Heart left ventricle (tissue), 16 donors: ENCODE measurements around the gene STXBP5. TPM values are rescaled to one million over a fixed set of nuclear protein-coding genes. Genes with fewer than 3 reads are reported as not detected.
A peak's percentile ranks its signal among the peaks of the same experiment; 100 is the strongest.

Experiments used
- ATAC-seq, 4 donors: fragments of 200-7000 bp; cut with Tn5 transposase; one replicate each; pipeline ENCODE4 v1.9.1; 2020 to 2022; ENCODE audit warnings: moderate library complexity in 4 of 4, mild to moderate bottlenecking in 3 of 4, moderate number of reproducible peaks in 1 of 4
- DNase-seq, 5 donors: peaks; one replicate each; pipeline ENCODE4 v3.0.0-alpha.2; 2020
- H3K27ac ChIP-seq, 12 donors: fragments of 200-600 bp; sonication (generic) in 4 of 12; one replicate each; pipeline versions ENCODE4 v1.5.0 to v1.8.0; 2016 to 2022; ENCODE audit warnings: mild to moderate bottlenecking in 2 of 12
- H3K27me3 ChIP-seq, 9 donors: fragments of 200-600 bp; sonication (generic) in 2 of 9; one replicate each; pipeline versions ENCODE4 v1.5.1 to v1.8.0; 2016 to 2022; ENCODE audit warnings: mild to moderate bottlenecking in 3 of 9
- H3K36me3 ChIP-seq, 9 donors: fragments of 200-600 bp; sonication (generic) in 2 of 9; one replicate each; pipeline versions ENCODE4 v1.5.0 to v1.8.0; 2018 to 2022; ENCODE audit warnings: mild to moderate bottlenecking in 2 of 9
- H3K4me1 ChIP-seq, 12 donors: fragments of 200-600 bp; sonication (generic) in 4 of 12; one replicate each; pipeline versions ENCODE4 v1.5.0 to v1.8.0; 2016 to 2022; ENCODE audit warnings: mild to moderate bottlenecking in 3 of 12
- H3K4me3 ChIP-seq, 12 donors: fragments of 200-600 bp; sonication (generic) in 4 of 12; one replicate each; pipeline versions ENCODE4 v1.5.0 to v1.8.0; 2017 to 2022; ENCODE audit warnings: mild to moderate bottlenecking in 9 of 12, moderate library complexity in 4 of 12
- H3K9me3 ChIP-seq, 12 donors: fragments of 200-600 bp; sonication (generic) in 4 of 12; one replicate each; pipeline versions ENCODE4 v1.5.0 to v1.8.0; 2016 to 2022; ENCODE audit warnings: mild to moderate bottlenecking in 1 of 12
- CTCF ChIP-seq, 12 donors: fragments of 200-600 bp; sonication (generic) in 4 of 12; IDR thresholded peaks; one replicate each; pipeline versions ENCODE4 v1.5.0 to v1.8.0; 2018 to 2022; ENCODE audit warnings: antibody characterized with exemption in 12 of 12, mild to moderate bottlenecking in 5 of 12
- POLR2A ChIP-seq, 2 donors: fragments of 450-650 bp; IDR thresholded peaks; one replicate each; pipeline ENCODE4 v1.6.1; 2017; ENCODE audit warnings: antibody characterized with exemption in 2 of 2, mild to moderate bottlenecking in 2 of 2, moderate library complexity in 2 of 2
- WGBS, 4 donors: extraction: QIAGEN DNeasy Blood & Tissue Kit in 2 of 4; methylation state at CpG; one replicate each; pipeline versions ENCODE4 v1.1.5 to v1.1.7; 2013 to 2018; 5-methylcytosine and 5-hydroxymethylcytosine counted together
- intact Hi-C, 10 donors: fragments of 100-400 bp; cut with DNase I; formaldehyde crosslinking; loops; one replicate each; pipeline versions ENCODE4 v1.11.1 to v1.14.2; 2022
- polyA plus RNA-seq, 2 donors: library from polyadenylated mRNA; stranded (reverse); fragments of 200-250 nt; gene quantifications; one replicate each; pipeline ENCODE4 v1.2.3, GENCODE V29; 2013
- total RNA-seq, 9 donors: library from RNA; depleted of rRNA in 2 of 9; stranded (reverse); fragments of >200 nt in 2 of 9; fragmentation: NEBNext Ultra II Directional in 3 of 9; extraction: Animal tissue kit (Norgen Biotek cat#: 25700) in 3 of 9; gene quantifications; one replicate each; pipeline versions ENCODE4 v1.1.0 to v1.2.4, GENCODE V29; 2016 to 2023
- donor health status: ischemic (EF 13 %, LVEDD 7.1; RV severe dilation, severe dysfunction).
- donor health status: healthy with polysubstance abuse.
- donor health status: DM: no; HTN: yes; CAD: no.
- donor health status: DM: no; HTN: no; CAD: no.
- donor health status: ischemic (EF 25% LVEDD 6.9; RV normal size, moderate dysfunction).
- donor health status: ischemic (EF 25% LVEDD 5.7; RV mildly dilated, moderate dysfunction).
- donor health status: healthy.
- donor health status: DM: yes; HTN: yes; CAD: no.
- donor health status: ischemic (EF 35%, LVEDD 5.7; RV mildly dilated, moderate dysfunction).
- donor health status: nonischemic (EF 11% LVEDD 7.7; RV severe dilation, severe dysfunction).
- donor health status: DM: yes; HTN: yes; CAD: no.
- donor health status: PGD.
- donor health status: ischemic (EF 29% LVEDD 5.4; RV normal size, mild dysfunction).
- donor health status: nonischemic (EF 23%, LVEDD 6.1; RV moderate dilation, normal function).

STXBP5 gene
- total and polyA plus RNA-seq, 11 donors = 5.7 to 20.0 (median 14.1) TPM

GRCh38 chr6:147222160-147222838, 18.1 kb downstream of the STXBP5 start:
- H3K4me3 ChIP-seq = no peak overlapping the region
- H3K27me3 ChIP-seq = no peaks in the 10 kb centered on the region
- H3K9me3 ChIP-seq = no peaks in the 10 kb centered on the region
- no peak for TF ChIP-seq POLR2A (IDR thresholded peaks at IDR 0.05)
- TF ChIP-seq CTCF (IDR thresholded peaks at IDR 0.05) = peak in 10 of 12 donors; percentile 11 to 40 (median 32)
- peak in 2 of 4 donors; percentile 53 to 54 for ATAC-seq
- H3K4me1 ChIP-seq = peaks cover 0 to 18% (median 4%) of the 10 kb centered on the region in 12 donors
- H3K27ac ChIP-seq = no peak overlapping the region
- peaks cover 0 to 7% (median 0%) of the 10 kb centered on the region in 9 donors for H3K36me3 ChIP-seq
- no peak for DNase-seq
- WGBS, 4 donors = 78 to 87% (median 83%) methylated on average over 4 of the region's 4 CpGs
- intact Hi-C loops = no loop called here

- H3K36me3 ChIP-seq = peaks cover 0 to 5% (median 0%) of the 10 kb centered on the region in 9 donors
- H3K27me3 ChIP-seq = no peaks in the 10 kb centered on the region
- peaks cover 0 to 18% (median 5%) of the 10 kb centered on the region in 12 donors for H3K4me1 ChIP-seq
- no peak for TF ChIP-seq POLR2A (IDR thresholded peaks at IDR 0.05)
- no peak for TF ChIP-seq CTCF (IDR thresholded peaks at IDR 0.05)
- ATAC-seq (no peak), DNase-seq (no peak)
- 64 to 74% (median 70%) methylated on average over 3 of the region's 3 CpGs for WGBS, 4 donors
- no peaks in the 10 kb centered on the region for H3K9me3 ChIP-seq
- H3K4me3 ChIP-seq = no peak overlapping the region
- H3K27ac ChIP-seq = no peak overlapping the region
- intact Hi-C loops = no loop called here
Observed at GRCh38 chr6:147223736-147224135, 19.5 kb downstream of the STXBP5 start.

GRCh38 chr6:147226163-147226724, 22.0 kb downstream of the STXBP5 start:
- Histone ChIP-seq H3K4me1 (peaks cover 0 to 15% (median 4%) of the 10 kb centered on the region in 12 donors), H3K27ac (no peak overlapping the region), H3K9me3 (no peaks in the 10 kb centered on the region), H3K27me3 (no peaks in the 10 kb centered on the region), H3K36me3 (peaks cover 0 to 5% (median 0%) of the 10 kb centered on the region in 9 donors), H3K4me3 (no peak overlapping the region)
- no peak for TF ChIP-seq CTCF (IDR thresholded peaks at IDR 0.05)
- no peak for TF ChIP-seq POLR2A (IDR thresholded peaks at IDR 0.05)
- 92 to 97% (median 94%) methylated on average over 2 of the region's 2 CpGs for WGBS, 4 donors
- no peak for DNase-seq
- intact Hi-C loops = no loop called here
- no peak for ATAC-seq

- peaks cover 0 to 10% (median 4%) of the 10 kb centered on the region in 12 donors for H3K4me1 ChIP-seq
- no peak for ATAC-seq
- WGBS, 4 donors = 96 to 100% (median 97%) methylated on average over 1 of the region's 1 CpG
- H3K27ac ChIP-seq = no peak overlapping the region
- H3K4me3 ChIP-seq = no peak overlapping the region
- intact Hi-C loops = no loop called here
- TF ChIP-seq CTCF (IDR thresholded peaks at IDR 0.05) = no peak
- no peak for TF ChIP-seq POLR2A (IDR thresholded peaks at IDR 0.05)
- peaks cover 0 to 5% (median 0%) of the 10 kb centered on the region in 9 donors for H3K36me3 ChIP-seq
- H3K27me3 ChIP-seq = no peaks in the 10 kb centered on the region
- no peak for DNase-seq
- H3K9me3 ChIP-seq = no peaks in the 10 kb centered on the region
Observed at GRCh38 chr6:147226877-147227276, 22.7 kb downstream of the STXBP5 start.
